Naive thymus-derived CD4-positive, alpha-beta T cell (primary cell): Measurements from ENCODE around the gene TMPRSS12. TPM values are rescaled to one million over a fixed set of nuclear protein-coding genes. Genes with fewer than 3 reads are reported as not detected.
"Not testable (repeated sequence)": the region's sequence is repeated elsewhere in the genome, so short reads cannot be mapped to it uniquely, and the experiment has no call there.

ENCODE experiments used
- ATAC-seq: fragments of 150-1000 bp; cut with Tn5 transposase; 2 replicates; pipeline ENCODE4 v1.10.0; 2021; ENCODE audit warnings: mild to moderate bottlenecking, moderate library complexity
- CTCF ChIA-PET: fragments of 350-600 bp; sonication (Branson Sonifier 250); formaldehyde crosslinking; loops from one replicate; lab custom pipeline; 2021; ENCODE audit warnings: antibody characterized with exemption; lab: Charles Lee
- POLR2A ChIA-PET: fragments of 350-600 bp; sonication (Branson Sonifier 250); formaldehyde crosslinking; loops from one replicate; lab custom pipeline; 2021; ENCODE audit warnings: antibody characterized with exemption, inconsistent platforms; lab: Charles Lee
- DNase-seq, 9 donors: peaks; one replicate each; pipeline versions ENCODE4 v3.0.0 to v3.0.0-alpha.2; 2020 to 2022; ENCODE audit warnings: mixed read lengths in 1 of 9
- H3K27ac ChIP-seq: one replicate; pipeline ENCODE4 v1.7.0; 2013; ENCODE audit warnings: mild to moderate bottlenecking, low read depth, low read length, moderate library complexity
- H3K27me3 ChIP-seq, 2 donors: one replicate each; pipeline ENCODE4 v1.7.0; 2013; ENCODE audit warnings: low read length in 2 of 2, mild to moderate bottlenecking in 2 of 2, moderate library complexity in 2 of 2; ENCODE audit not compliant: control insufficient read depth in 2 of 2, insufficient read depth in 2 of 2
- H3K36me3 ChIP-seq, 3 experiments: 1 replicate in 2 of 3; 2 replicates in 1 of 3; pipeline ENCODE4 v1.7.0; 2013; ENCODE audit warnings: low read length in 3 of 3, mild to moderate bottlenecking in 3 of 3, moderate library complexity in 1 of 3; ENCODE audit not compliant: insufficient read depth in 3 of 3, control insufficient read depth in 2 of 3
- H3K4me1 ChIP-seq, 2 donors: one replicate each; pipeline ENCODE4 v1.7.0; 2013; ENCODE audit warnings: low read length in 2 of 2, mild to moderate bottlenecking in 2 of 2, moderate library complexity in 1 of 2; ENCODE audit not compliant: control insufficient read depth in 2 of 2, insufficient read depth in 2 of 2
- H3K4me3 ChIP-seq: 2 replicates; pipeline ENCODE4 v1.7.0; 2013; ENCODE audit warnings: mild to moderate bottlenecking, low read length
- H3K9me3 ChIP-seq, 3 experiments: 1 replicate in 2 of 3; 2 replicates in 1 of 3; pipeline ENCODE4 v1.7.0; 2013; ENCODE audit warnings: low read length in 3 of 3; ENCODE audit not compliant: control insufficient read depth in 2 of 3
- H3K27ac Mint-ChIP-seq, 9 donors: one replicate each; pipeline ENCODE4 v1.8.0; 2020 to 2022; ENCODE audit warnings: mixed read lengths in 9 of 9, mild to moderate bottlenecking in 8 of 9, moderate library complexity in 5 of 9, inconsistent platforms in 2 of 9
- H3K27me3 Mint-ChIP-seq, 5 donors: one replicate each; pipeline ENCODE4 v1.8.0; 2021 to 2022; ENCODE audit warnings: mixed read lengths in 5 of 5, mild to moderate bottlenecking in 1 of 5
- H3K36me3 Mint-ChIP-seq, 5 donors: one replicate each; pipeline ENCODE4 v1.8.0; 2020 to 2022; ENCODE audit warnings: mixed read lengths in 5 of 5, mild to moderate bottlenecking in 3 of 5, inconsistent platforms in 1 of 5
- H3K4me1 Mint-ChIP-seq, 7 donors: one replicate each; pipeline ENCODE4 v1.8.0; 2020 to 2022; ENCODE audit warnings: mixed read lengths in 7 of 7, mild to moderate bottlenecking in 3 of 7, inconsistent platforms in 1 of 7
- H3K4me3 Mint-ChIP-seq, 10 donors: one replicate each; pipeline ENCODE4 v1.8.0; 2020 to 2022; ENCODE audit warnings: mild to moderate bottlenecking in 10 of 10, mixed read lengths in 10 of 10, moderate library complexity in 6 of 10, inconsistent platforms in 2 of 10
- H3K9me3 Mint-ChIP-seq, 11 donors: one replicate each; pipeline ENCODE4 v1.8.0; 2020 to 2022; ENCODE audit warnings: mixed read lengths in 11 of 11, mild to moderate bottlenecking in 4 of 11, inconsistent platforms in 1 of 11, moderate library complexity in 1 of 11
- intact Hi-C, 2 donors: fragments of 100-400 bp; cut with micrococcal nuclease; formaldehyde crosslinking; loops; one replicate each; pipeline ENCODE4 v1.15.1; 2023
- polyA plus RNA-seq, 2 donors: library from polyadenylated mRNA; unstranded; fragments of 300-500 nt; fragmentation: Illumina TruSeq; gene quantifications; one replicate each; pipeline ENCODE4 v1.2.3, GENCODE V29; 2021
- total RNA-seq, 6 experiments: library from RNA in 5 of 6; stranded (reverse) in 5 of 6; gene quantifications; 1 replicate in 5 of 6; 2 replicates in 1 of 6; pipeline ENCODE4 v1.2.3 and lab custom pipeline; 2021 to 2026

Gene TMPRSS12
- total and polyA plus RNA-seq, 7 experiments from 2014 or later, result not detected

- Mint-ChIP-seq H3K4me1 (peaks cover 0 to 5% (median 4%) of the 10 kb centered on the region in 7 donors), H3K27me3 (no peaks in the 10 kb centered on the region), H3K27ac (peak overlapping the region in 2 of 9 donors; percentile 48 to 56), H3K9me3 (no peaks in the 10 kb centered on the region), H3K4me3 (no peak overlapping the region), H3K36me3 (peaks cover 5 to 33% (median 20%) of the 10 kb centered on the region in 5 donors)
- intact Hi-C loops, result no loop called here
- no peak for DNase-seq
- peaks cover 3 to 27% (median 12%) of the 10 kb centered on the region in 3 experiments for H3K36me3 ChIP-seq
- H3K9me3 ChIP-seq, result no peaks in the 10 kb centered on the region
- CTCF ChIA-PET, result interaction anchor here (0.7 kb wide), 1 partner anchor 55 kb away, joined by 3 read pairs; no protein-coding TSS in a partner anchor
- H3K4me1 ChIP-seq, result peaks cover 0 to 3% of the 10 kb centered on the region in 2 donors
- no peaks in the 10 kb centered on the region for H3K27me3 ChIP-seq
- ATAC-seq, result no peak
- H3K4me3 ChIP-seq, result no peak overlapping the region
- POLR2A ChIA-PET, result interaction anchor here (0.6 kb wide), 1 partner anchor 522 kb away, joined by 4 read pairs; no protein-coding TSS in a partner anchor
- H3K27ac ChIP-seq, result no peak overlapping the region
These were observed 22.5 kb upstream of the TMPRSS12 start for GRCh38 chr12:50820177-50820576.

- H3K36me3 Mint-ChIP-seq, result peaks cover under 1 to 19% (median 5%) of the 10 kb centered on the region in 5 donors
- ATAC-seq, result no peak
- intact Hi-C loops, result no loop called here
These were observed 20.6 kb upstream of the TMPRSS12 start for GRCh38 chr12:50822082-50822481.

GRCh38 chr12:50823724-50824123 lies 19.0 kb upstream of the TMPRSS12 start:
- CTCF ChIA-PET, H3K9me3 ChIP-seq, H3K27me3 Mint-ChIP-seq, POLR2A ChIA-PET, H3K9me3 Mint-ChIP-seq, H3K4me1 ChIP-seq, H3K4me1 Mint-ChIP-seq, DNase-seq, H3K4me3 Mint-ChIP-seq, H3K4me3 ChIP-seq, ATAC-seq, H3K27ac ChIP-seq, H3K36me3 ChIP-seq, H3K27me3 ChIP-seq: not testable (repeated sequence)
- Mint-ChIP-seq H3K36me3 (peaks cover 0 to 10% (median 5%) of the 10 kb centered on the region in 5 donors), H3K27ac (peak overlapping the region in 4 of 9 donors; percentile 46 to 99 (median 98))
- intact Hi-C loops, result loop anchor here (2.0 kb wide), 3 partner anchors 349 to 517 kb away; partner anchors contain the start of genes DAZAP2 (in 1 of the 2) and TFCP2 (in 1 of the 2)

More at GRCh38 chr12:50822082-50822481, 20.6 kb upstream of the TMPRSS12 start:
- Histone ChIP-seq H3K4me1 (peaks cover 0 to 4% of the 10 kb centered on the region in 2 donors), H3K27me3 (no peaks in the 10 kb centered on the region), H3K27ac (peak overlapping the region; percentile 21), H3K9me3 (no peaks in the 10 kb centered on the region), H3K4me3 (no peak overlapping the region), H3K36me3 (peaks cover 0 to 7% (median 0%) of the 10 kb centered on the region in 3 experiments)
- ChIA-PET CTCF (interaction anchor here (0.6 kb wide), 1 partner anchor 15 kb away, joined by 3 read pairs; no protein-coding TSS in a partner anchor), POLR2A (interaction anchor here (0.5 to 0.7 kb wide), 3 partner anchors 9 to 44 kb away, joined by 3 to 4 read pairs (median 4); no protein-coding TSS in a partner anchor)
- H3K27me3 Mint-ChIP-seq, result no peaks in the 10 kb centered on the region
- DNase-seq, result no peak
- H3K4me3 Mint-ChIP-seq, result no peak overlapping the region
- peaks cover 0 to 9% (median 6%) of the 10 kb centered on the region in 7 donors for H3K4me1 Mint-ChIP-seq
- H3K27ac Mint-ChIP-seq, result peak overlapping the region in 3 of 9 donors; percentile 14 to 75 (median 33)
- no peaks in the 10 kb centered on the region for H3K9me3 Mint-ChIP-seq

- POLR2A ChIA-PET, result interaction anchor here (1.2 kb wide), 1 partner anchor 162 kb away, joined by 8 read pairs; no protein-coding TSS in a partner anchor
- CTCF ChIA-PET, result interaction anchor here (0.8 to 3.7 kb wide), 9 partner anchors 17 to 537 kb away, joined by 3 to 28 read pairs (median 6); partner anchors contain the start of gene SLC11A2
- H3K4me3 Mint-ChIP-seq, result peak overlapping the region in 5 of 10 donors; percentile 6 to 77 (median 34)
- H3K4me3 ChIP-seq, result no peak overlapping the region
- H3K9me3 ChIP-seq, result no peaks in the 10 kb centered on the region
- peak overlapping the region; percentile 56 to 99 (median 91) for H3K27ac Mint-ChIP-seq
- intact Hi-C loops, result loop anchor here (1.0 to 2.0 kb wide), 9 partner anchors 60 to 527 kb away; partner anchors contain the start of genes DAZAP2 (in 1 of the 2), SLC11A2 (in 1 of the 2) and TFCP2 (in 1 of the 2)
- H3K27me3 Mint-ChIP-seq, result no peaks in the 10 kb centered on the region
- H3K4me1 Mint-ChIP-seq, result peaks cover 0 to 9% (median 6%) of the 10 kb centered on the region in 7 donors
- H3K9me3 Mint-ChIP-seq, result no peaks in the 10 kb centered on the region
- H3K27me3 ChIP-seq, result no peaks in the 10 kb centered on the region
- no peaks in the 10 kb centered on the region for H3K36me3 ChIP-seq
- DNase-seq (peak in 1 of 9 donors; percentile 2), ATAC-seq (peak; percentile 43)
- peaks cover 0 to 4% of the 10 kb centered on the region in 2 donors for H3K4me1 ChIP-seq
- no peaks in the 10 kb centered on the region for H3K36me3 Mint-ChIP-seq
- H3K27ac ChIP-seq, result peak overlapping the region; percentile 73
These were observed 17.8 kb upstream of the TMPRSS12 start for GRCh38 chr12:50824914-50825313.

- peak in 7 of 9 donors; percentile 45 to 76 (median 69) for DNase-seq
- Mint-ChIP-seq H3K36me3 (no peaks in the 10 kb centered on the region), H3K27ac (peak overlapping the region; percentile 56 to 99 (median 91)), H3K4me3 (peak overlapping the region in 2 of 10 donors; percentile 34 to 77), H3K9me3 (no peaks in the 10 kb centered on the region), H3K4me1 (peaks cover 0 to 9% (median 6%) of the 10 kb centered on the region in 7 donors), H3K27me3 (no peaks in the 10 kb centered on the region)
- ChIA-PET POLR2A (interaction anchor here (1.2 to 1.7 kb wide), 2 partner anchors 162 to 201 kb away, joined by 7 to 8 read pairs; partner anchors contain the start of gene SLC11A2), CTCF (interaction anchor here (0.7 to 3.7 kb wide), 11 partner anchors 18 to 537 kb away, joined by 3 to 28 read pairs (median 6); partner anchors contain the start of gene SLC11A2)
- Histone ChIP-seq H3K9me3 (no peaks in the 10 kb centered on the region), H3K4me3 (no peak overlapping the region), H3K4me1 (peaks cover 0 to 4% of the 10 kb centered on the region in 2 donors), H3K36me3 (no peaks in the 10 kb centered on the region), H3K27ac (peak overlapping the region; percentile 73), H3K27me3 (no peaks in the 10 kb centered on the region)
- peak; percentile 91 for ATAC-seq
- intact Hi-C loops, result loop anchor here (1.0 to 2.0 kb wide), 9 partner anchors 60 to 527 kb away; partner anchors contain the start of genes DAZAP2 (in 1 of the 2), SLC11A2 (in 1 of the 2) and TFCP2 (in 1 of the 2)
These were observed 17.3 kb upstream of the TMPRSS12 start for GRCh38 chr12:50825372-50825838.

- POLR2A ChIA-PET, result interaction anchor here (0.6 kb wide), 1 partner anchor 521 kb away, joined by 4 read pairs; no protein-coding TSS in a partner anchor
- CTCF ChIA-PET, result interaction anchor here (1.4 to 3.7 kb wide), 2 partner anchors 160 to 202 kb away, joined by 5 to 28 read pairs; no protein-coding TSS in a partner anchor
- DNase-seq (no peak), ATAC-seq (no peak)
- no peak overlapping the region for H3K4me3 Mint-ChIP-seq
- H3K4me1 Mint-ChIP-seq, result peaks cover 0 to 9% (median 6%) of the 10 kb centered on the region in 7 donors
- intact Hi-C loops, result no loop called here
- H3K9me3 ChIP-seq, result no peaks in the 10 kb centered on the region
- peaks cover 0 to 13% (median 2%) of the 10 kb centered on the region in 11 donors for H3K9me3 Mint-ChIP-seq
- H3K27me3 Mint-ChIP-seq, result peaks cover 0 to 7% (median 0%) of the 10 kb centered on the region in 5 donors
- H3K36me3 Mint-ChIP-seq, result peaks cover 0 to 4% (median 2%) of the 10 kb centered on the region in 5 donors
- H3K4me1 ChIP-seq, result peaks cover 0 to 4% of the 10 kb centered on the region in 2 donors
- H3K27ac Mint-ChIP-seq, result peak overlapping the region in 3 of 9 donors; percentile 40 to 63 (median 56)
- H3K36me3 ChIP-seq, result no peaks in the 10 kb centered on the region
- no peaks in the 10 kb centered on the region for H3K27me3 ChIP-seq
- no peak overlapping the region for H3K27ac ChIP-seq
- no peak overlapping the region for H3K4me3 ChIP-seq
These were observed 14.6 kb upstream of the TMPRSS12 start for GRCh38 chr12:50828121-50828520.
